ENCODE results near the gene RAB42. TPM values are rescaled to one million over a fixed set of nuclear protein-coding genes. Genes with fewer than 3 reads are reported as not detected.

Gene RAB42
- total and polyA plus RNA-seq, 7 donors: 0.68 to 19.0 (median 3.2) TPM

GRCh38 chr1:28578696-28579218 lies 13.3 kb upstream of the RAB42 start:
- Histone ChIP-seq H3K4me3 (no peak overlapping the region), H3K9me3 (no peaks in the 10 kb centered on the region), H3K27ac (no peak overlapping the region), H3K4me1 (peaks cover 0 to 40% (median 30%) of the 10 kb centered on the region in 4 donors), H3K36me3 (peaks cover 9 to 67% (median 27%) of the 10 kb centered on the region in 4 donors), H3K27me3 (no peaks in the 10 kb centered on the region)
- TF ChIP-seq CTCF (IDR thresholded peaks at IDR 0.05) (no peak), POLR2A (IDR thresholded peaks at IDR 0.05) (no peak), EP300 (IDR thresholded peaks at IDR 0.05) (no peak), POLR2AphosphoS5 (IDR thresholded peaks at IDR 0.05) (no peak)
- DNase-seq: no peak
- WGBS, 2 donors: 67 to 79% methylated on average over 6 of the region's 6 CpGs
- intact Hi-C loops (cut with DNase I): no loop called here

GRCh38 chr1:28579401-28579800 lies 12.7 kb upstream of the RAB42 start:
- DNase-seq: no peak
- Histone ChIP-seq H3K4me3 (peak overlapping the region in 1 of 4 donors; percentile 9), H3K36me3 (peaks cover 9 to 61% (median 26%) of the 10 kb centered on the region in 4 donors)

GRCh38 chr1:28580722-28581530 lies 11.1 kb upstream of the RAB42 start:
- DNase-seq: no peak
- Histone ChIP-seq H3K4me1 (peaks cover 0 to 40% (median 30%) of the 10 kb centered on the region in 4 donors), H3K9me3 (no peaks in the 10 kb centered on the region), H3K27me3 (no peaks in the 10 kb centered on the region), H3K4me3 (peak overlapping the region; percentile 69 to 96 (median 86)), H3K36me3 (peaks cover 9 to 46% (median 26%) of the 10 kb centered on the region in 4 donors), H3K27ac (peak overlapping the region; percentile 82 to 98 (median 94))
- 1% methylated on average over 26 of the region's 26 CpGs for WGBS, 2 donors
- no peak for TF ChIP-seq POLR2A (IDR thresholded peaks at IDR 0.05)
- intact Hi-C loops (cut with DNase I): loop anchor here (1.0 to 10.0 kb wide), 3 partner anchors 28 to 346 kb away; partner anchors contain the start of genes ATP5IF1, DNAJC8, TAF12 and TRNAU1AP

More at GRCh38 chr1:28579401-28579800, 12.7 kb upstream of the RAB42 start:
- no peaks in the 10 kb centered on the region for H3K27me3 ChIP-seq
- H3K27ac ChIP-seq: peak overlapping the region in 3 of 4 donors; percentile 82 to 95 (median 93)
- TF ChIP-seq EP300 (IDR thresholded peaks at IDR 0.05): no peak
- TF ChIP-seq POLR2A (IDR thresholded peaks at IDR 0.05): no peak
- TF ChIP-seq CTCF (IDR thresholded peaks at IDR 0.05): no peak
- TF ChIP-seq POLR2AphosphoS5 (IDR thresholded peaks at IDR 0.05): no peak
- H3K4me1 ChIP-seq: peaks cover 0 to 40% (median 30%) of the 10 kb centered on the region in 4 donors
- WGBS, 2 donors: 71 to 95% methylated on average over 1 of the region's 1 CpG
- intact Hi-C loops (cut with DNase I): no loop called here
- no peaks in the 10 kb centered on the region for H3K9me3 ChIP-seq

- no peaks in the 10 kb centered on the region for H3K27me3 ChIP-seq
- TF ChIP-seq CTCF (IDR thresholded peaks at IDR 0.05) (no peak), POLR2A (IDR thresholded peaks at IDR 0.05) (peak; percentile 93), POLR2AphosphoS5 (IDR thresholded peaks at IDR 0.05) (peak; percentile 97 to 100 (median 99)), EP300 (IDR thresholded peaks at IDR 0.05) (no peak)
- peak overlapping the region; percentile 69 to 96 (median 86) for H3K4me3 ChIP-seq
- intact Hi-C loops (cut with DNase I): loop anchor here (1.0 to 10.0 kb wide), 3 partner anchors 28 to 347 kb away; partner anchors contain the start of genes ATP5IF1, DNAJC8, TAF12 and TRNAU1AP
- 0 to 1% methylated on average over 75 of the region's 75 CpGs for WGBS, 2 donors
- peaks cover 0 to 40% (median 30%) of the 10 kb centered on the region in 4 donors for H3K4me1 ChIP-seq
- no peaks in the 10 kb centered on the region for H3K9me3 ChIP-seq
- peak; percentile 99 for DNase-seq
- peaks cover 9 to 38% (median 24%) of the 10 kb centered on the region in 4 donors for H3K36me3 ChIP-seq
- H3K27ac ChIP-seq: peak overlapping the region; percentile 82 to 98 (median 94)
These were observed 10.4 kb upstream of the RAB42 start for GRCh38 chr1:28581531-28582247.
